Measurements from ENCODE around the gene ZNF441.

DNA sequence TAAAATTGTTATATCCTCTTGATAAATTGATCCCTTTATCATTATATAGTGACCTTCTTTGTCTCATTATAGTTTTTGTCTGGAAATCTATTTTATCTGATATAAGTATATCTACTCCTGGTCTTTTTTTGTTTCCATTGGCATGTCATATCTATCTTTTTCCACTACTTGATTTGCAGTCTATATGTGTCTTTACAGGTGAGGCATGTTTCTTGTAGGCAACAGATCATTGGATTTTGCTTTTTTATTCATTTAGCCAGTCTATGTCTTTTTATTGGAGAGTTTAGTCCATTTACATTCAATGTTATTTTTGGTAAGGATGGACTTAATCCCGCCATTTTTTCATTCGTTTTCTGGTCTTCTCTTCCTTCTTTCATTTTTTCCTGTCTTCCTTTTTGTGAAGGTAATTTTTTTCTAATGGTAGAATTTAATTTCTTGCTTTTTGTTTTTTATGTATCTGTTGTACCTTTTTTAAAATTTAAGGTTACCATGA is 14.5 kb upstream of the ZNF441 start:
- TF ChIP-seq POLR2A (IDR thresholded peaks at IDR 0.05; ENCODE audit: low read length) (no peak), GATA1 (IDR thresholded peaks at IDR 0.05; ENCODE audit: low read depth, low read length) (no peak)
